Choroid plexus epithelial cell (primary cell): ENCODE measurements around the gene DOCK8.

Source experiments
- DNase-seq: peaks from one replicate; pipeline ENCODE4 v3.0.0-alpha.2; 2010; ENCODE audit warnings: low read depth
- H3K4me3 ChIP-seq: 2 replicates; pipeline ENCODE4 v1.5.1; 2011; ENCODE audit warnings: low read depth, mild to moderate bottlenecking, control low read depth, low read length, moderate library complexity
- TF ChIP-seq, protein P1 (sequence below): conservative IDR thresholded peaks from 2 replicates; pipeline ENCODE4 v1.5.1; 2011; ENCODE audit warnings: low read depth, mild to moderate bottlenecking, control low read depth, inconsistent platforms, low read length, moderate library complexity

Gene DOCK8

DNA sequence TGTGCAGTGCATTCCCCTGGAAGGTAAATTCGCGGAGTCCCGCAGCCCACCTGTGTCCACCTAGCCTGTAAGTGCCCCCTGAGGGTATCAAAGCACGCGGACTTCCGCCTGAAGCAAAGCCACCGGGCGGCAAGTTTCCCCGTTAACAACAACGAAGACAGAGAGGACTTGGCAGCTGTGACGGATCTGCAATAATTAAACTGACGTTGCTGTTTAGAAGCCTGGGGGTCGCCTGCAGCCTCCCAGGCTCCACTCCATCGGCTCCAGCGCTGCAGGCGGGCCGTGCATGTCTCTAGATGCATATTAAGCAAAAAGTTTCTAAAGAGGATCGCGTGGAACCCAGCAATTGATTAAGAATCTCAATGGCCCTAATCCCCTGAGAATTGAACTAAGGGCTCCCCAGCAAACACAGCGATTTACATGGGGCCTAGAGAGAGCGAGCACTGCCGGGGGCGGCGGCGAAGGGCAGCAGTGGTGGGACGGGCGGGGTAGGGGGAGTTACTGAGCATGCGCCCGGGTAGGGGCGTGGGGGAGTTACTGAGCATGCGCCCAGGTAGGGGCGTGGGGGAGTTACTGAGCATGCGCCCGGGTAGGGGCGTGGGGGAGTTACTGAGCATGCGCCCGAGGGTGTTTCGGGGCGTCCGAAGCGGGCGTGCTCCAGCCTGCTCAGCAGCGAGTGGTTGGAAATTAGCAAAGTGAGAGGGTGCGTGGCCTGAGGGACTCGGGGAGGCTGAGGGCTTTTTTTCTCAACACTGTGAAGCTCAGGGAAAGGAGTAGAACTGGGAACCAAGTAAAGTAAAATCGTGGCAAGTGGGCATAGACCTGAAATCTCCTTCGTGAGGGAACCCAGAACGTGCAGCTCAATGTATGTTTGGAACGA is 255.2 kb downstream of the DOCK8 start:
- TF ChIP-seq, protein P1, sequence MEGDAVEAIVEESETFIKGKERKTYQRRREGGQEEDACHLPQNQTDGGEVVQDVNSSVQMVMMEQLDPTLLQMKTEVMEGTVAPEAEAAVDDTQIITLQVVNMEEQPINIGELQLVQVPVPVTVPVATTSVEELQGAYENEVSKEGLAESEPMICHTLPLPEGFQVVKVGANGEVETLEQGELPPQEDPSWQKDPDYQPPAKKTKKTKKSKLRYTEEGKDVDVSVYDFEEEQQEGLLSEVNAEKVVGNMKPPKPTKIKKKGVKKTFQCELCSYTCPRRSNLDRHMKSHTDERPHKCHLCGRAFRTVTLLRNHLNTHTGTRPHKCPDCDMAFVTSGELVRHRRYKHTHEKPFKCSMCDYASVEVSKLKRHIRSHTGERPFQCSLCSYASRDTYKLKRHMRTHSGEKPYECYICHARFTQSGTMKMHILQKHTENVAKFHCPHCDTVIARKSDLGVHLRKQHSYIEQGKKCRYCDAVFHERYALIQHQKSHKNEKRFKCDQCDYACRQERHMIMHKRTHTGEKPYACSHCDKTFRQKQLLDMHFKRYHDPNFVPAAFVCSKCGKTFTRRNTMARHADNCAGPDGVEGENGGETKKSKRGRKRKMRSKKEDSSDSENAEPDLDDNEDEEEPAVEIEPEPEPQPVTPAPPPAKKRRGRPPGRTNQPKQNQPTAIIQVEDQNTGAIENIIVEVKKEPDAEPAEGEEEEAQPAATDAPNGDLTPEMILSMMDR: peak; percentile 1
- H3K4me3 ChIP-seq: peak overlapping the region; percentile 62
- DNase-seq: peak; percentile 76

GRCh38 chr9:470552-471194 is 256.0 kb downstream of the DOCK8 start:
- no peak for DNase-seq
- TF ChIP-seq, protein P1: no peak
- H3K4me3 ChIP-seq: peak overlapping the region; percentile 62

- H3K4me3 ChIP-seq: no peak overlapping the region
- TF ChIP-seq, protein P1: no peak
- DNase-seq: no peak
Observed at GRCh38 chr9:471320-471719, 256.7 kb downstream of the DOCK8 start.

DNA sequence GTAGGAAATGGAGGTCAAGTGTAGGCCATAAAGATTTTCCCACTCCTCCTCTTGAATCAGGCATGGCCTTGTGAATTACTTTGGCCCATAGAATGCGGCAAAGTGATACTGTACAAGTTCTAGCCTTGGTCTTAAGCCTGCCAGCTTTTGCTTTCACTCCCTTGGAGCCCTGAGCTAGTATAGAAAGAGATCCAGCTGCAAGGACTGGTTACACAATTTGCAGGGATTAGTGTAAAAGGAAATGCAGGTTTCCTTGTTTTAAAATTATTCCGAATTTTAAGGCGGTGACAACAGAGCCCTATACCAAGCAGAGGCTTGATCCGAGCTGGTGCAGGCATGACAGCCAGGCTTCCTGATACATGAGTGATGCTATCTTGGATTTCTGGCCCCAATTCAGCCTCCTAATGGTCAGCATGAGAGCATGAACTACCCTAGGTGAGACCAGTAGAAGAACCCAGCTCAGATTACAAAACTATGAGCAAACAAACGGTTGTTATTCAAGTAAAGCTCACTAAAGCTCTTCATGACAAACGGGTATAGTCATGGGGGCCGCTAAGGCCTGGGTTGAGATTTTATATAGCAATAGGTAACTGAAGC is 257.9 kb downstream of the DOCK8 start:
- TF ChIP-seq, protein P1: no peak
- no peak for DNase-seq
- no peak overlapping the region for H3K4me3 ChIP-seq

- DNase-seq: no peak
- TF ChIP-seq, protein P1: no peak
- no peak overlapping the region for H3K4me3 ChIP-seq
Observed at GRCh38 chr9:477193-477592, 262.5 kb downstream of the DOCK8 start.

- TF ChIP-seq, protein P1: no peak
- no peak for DNase-seq
- H3K4me3 ChIP-seq: no peak overlapping the region
Observed at GRCh38 chr9:479304-479970, 264.8 kb downstream of the DOCK8 start.
